Measurements from ENCODE around the gene MIDN. TPM values are rescaled to one million over a fixed set of nuclear protein-coding genes. Genes with fewer than 3 reads are reported as not detected.

Gene MIDN
- total and polyA plus RNA-seq, 2 of the 4 experiments (the other 2 are of a cell fraction): 2.5 to 26.0 TPM

DNA sequence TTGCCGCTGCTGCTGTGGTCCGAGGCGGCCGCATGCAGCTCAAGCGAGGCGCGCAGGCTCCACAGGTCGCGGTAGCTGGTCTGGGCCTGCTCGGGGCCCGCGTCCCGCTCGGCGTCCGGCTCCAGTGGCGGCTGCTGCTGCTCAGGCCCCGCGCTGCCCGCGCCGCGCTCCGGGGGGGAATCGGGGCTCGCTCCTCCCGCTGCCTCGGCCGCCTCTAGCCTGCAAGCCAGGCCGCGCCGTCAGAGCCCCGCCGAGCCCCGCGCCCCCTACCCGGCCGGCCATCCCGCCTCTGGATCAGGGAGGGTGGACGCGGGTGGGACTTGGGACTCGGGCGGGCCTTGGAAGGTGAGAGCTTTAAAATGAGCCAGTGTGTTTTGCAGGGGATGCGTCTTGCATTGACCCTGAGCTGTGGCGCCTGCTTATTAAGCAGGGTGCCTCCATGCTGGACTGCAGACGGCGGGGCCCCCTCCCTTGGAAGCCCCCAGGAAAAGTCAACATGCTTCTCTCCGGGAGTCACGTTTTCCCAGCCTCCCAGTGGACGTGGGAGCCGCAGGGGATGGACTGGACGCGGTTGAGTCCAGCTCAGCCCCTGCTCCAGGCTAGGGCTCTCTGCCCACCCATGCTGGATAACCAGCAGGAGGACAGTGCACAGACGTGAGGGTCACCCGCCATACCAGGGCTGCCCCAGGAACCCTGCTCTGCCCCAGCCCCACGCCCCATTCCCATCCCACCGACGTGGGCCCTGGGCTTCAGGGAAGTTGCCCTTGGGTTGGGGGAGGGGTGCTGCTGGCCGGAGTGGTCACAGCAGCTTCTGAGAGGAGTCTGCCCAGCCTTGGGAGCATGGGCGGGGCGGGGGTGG is 18.2 kb upstream of the MIDN start:
- H4K20me1 ChIP-seq (ENCODE audit: insufficient read depth, low read length): peaks cover 27% of the 10 kb centered on the region
- no peak overlapping the region for H4K5ac ChIP-seq (ENCODE audit: low read depth, low read length)
- H3K27me3 ChIP-seq (ENCODE audit: control insufficient read depth, insufficient read depth, low read length): no peaks in the 10 kb centered on the region
- in situ Hi-C loops (cut with MboI; ENCODE audit: low sequenced_read_pairs): no loop called here
- H3K9me3 ChIP-seq (ENCODE audit: control insufficient read depth, insufficient read depth, low read length): no peaks in the 10 kb centered on the region
- H2BK20ac ChIP-seq (ENCODE audit: low read depth, low read length): no peak overlapping the region
- no peak overlapping the region for H3K4ac ChIP-seq (ENCODE audit: low read depth, low read length)
- no peak overlapping the region for H2AK5ac ChIP-seq (ENCODE audit: low read depth, low read length)
- CTCF ChIA-PET: no interaction called here
- H2BK5ac ChIP-seq (ENCODE audit: low read depth, low read length, poor library complexity, severe bottlenecking): no peak overlapping the region
- no peak overlapping the region for H2BK120ac ChIP-seq (ENCODE audit: low read depth, low read length)
- POLR2A ChIA-PET (ENCODE audit: unreplicated experiment): no interaction called here
- H3K36me3 ChIP-seq (ENCODE audit: control insufficient read depth, insufficient read depth, low read length): peaks cover 59% of the 10 kb centered on the region
- no peak overlapping the region for H3K56ac ChIP-seq (ENCODE audit: extremely low read depth, insufficient read depth, low read length)
- H3K4me1 ChIP-seq (ENCODE audit: control insufficient read depth, insufficient read depth, low read length): peaks cover 13% of the 10 kb centered on the region
- no TSS peak for BruUV-seq (replicated peaks)
- H3K23ac ChIP-seq (ENCODE audit: low read depth, low read length): no peak overlapping the region
- H4K8ac ChIP-seq (ENCODE audit: low read depth in 2 of 2, low read length in 2 of 2): no peak overlapping the region
- no peak for TF ChIP-seq CHD1 (IDR thresholded peaks at IDR 0.05; ENCODE audit: low read depth, low read length)
- TF ChIP-seq NFE2L2 (IDR thresholded peaks at IDR 0.05; ENCODE audit: low read depth, low read length): no peak
- TF ChIP-seq MXI1 (IDR thresholded peaks at IDR 0.05; ENCODE audit: borderline replicate concordance, low read depth, low read length): no peak
- TF ChIP-seq BHLHE40 (IDR thresholded peaks at IDR 0.05; ENCODE audit: low read depth, low read length): no peak
- TF ChIP-seq RCOR1 (IDR thresholded peaks at IDR 0.05; ENCODE audit: insufficient replicate concordance, low read length): no peak
- no peak for TF ChIP-seq FOS (IDR thresholded peaks at IDR 0.05; ENCODE audit: low read depth, low read length)
- no peak for TF ChIP-seq SMC3 (IDR thresholded peaks at IDR 0.05; ENCODE audit: low read depth, low read length)
- TF ChIP-seq, protein P1, sequence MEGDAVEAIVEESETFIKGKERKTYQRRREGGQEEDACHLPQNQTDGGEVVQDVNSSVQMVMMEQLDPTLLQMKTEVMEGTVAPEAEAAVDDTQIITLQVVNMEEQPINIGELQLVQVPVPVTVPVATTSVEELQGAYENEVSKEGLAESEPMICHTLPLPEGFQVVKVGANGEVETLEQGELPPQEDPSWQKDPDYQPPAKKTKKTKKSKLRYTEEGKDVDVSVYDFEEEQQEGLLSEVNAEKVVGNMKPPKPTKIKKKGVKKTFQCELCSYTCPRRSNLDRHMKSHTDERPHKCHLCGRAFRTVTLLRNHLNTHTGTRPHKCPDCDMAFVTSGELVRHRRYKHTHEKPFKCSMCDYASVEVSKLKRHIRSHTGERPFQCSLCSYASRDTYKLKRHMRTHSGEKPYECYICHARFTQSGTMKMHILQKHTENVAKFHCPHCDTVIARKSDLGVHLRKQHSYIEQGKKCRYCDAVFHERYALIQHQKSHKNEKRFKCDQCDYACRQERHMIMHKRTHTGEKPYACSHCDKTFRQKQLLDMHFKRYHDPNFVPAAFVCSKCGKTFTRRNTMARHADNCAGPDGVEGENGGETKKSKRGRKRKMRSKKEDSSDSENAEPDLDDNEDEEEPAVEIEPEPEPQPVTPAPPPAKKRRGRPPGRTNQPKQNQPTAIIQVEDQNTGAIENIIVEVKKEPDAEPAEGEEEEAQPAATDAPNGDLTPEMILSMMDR (conservative IDR thresholded peaks at IDR 0.05; ENCODE audit: low read depth, low read length): no peak
- TF ChIP-seq, protein P2, sequence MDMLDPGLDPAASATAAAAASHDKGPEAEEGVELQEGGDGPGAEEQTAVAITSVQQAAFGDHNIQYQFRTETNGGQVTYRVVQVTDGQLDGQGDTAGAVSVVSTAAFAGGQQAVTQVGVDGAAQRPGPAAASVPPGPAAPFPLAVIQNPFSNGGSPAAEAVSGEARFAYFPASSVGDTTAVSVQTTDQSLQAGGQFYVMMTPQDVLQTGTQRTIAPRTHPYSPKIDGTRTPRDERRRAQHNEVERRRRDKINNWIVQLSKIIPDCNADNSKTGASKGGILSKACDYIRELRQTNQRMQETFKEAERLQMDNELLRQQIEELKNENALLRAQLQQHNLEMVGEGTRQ (IDR thresholded peaks at IDR 0.05; ENCODE audit: low read depth, low read length): no peak
- no peak for TF ChIP-seq RFX5 (IDR thresholded peaks at IDR 0.05; ENCODE audit: low read depth, low read length)
- no peak for TF ChIP-seq CEBPB (IDR thresholded peaks at IDR 0.05; ENCODE audit: low read depth, low read length)
- no peak for TF ChIP-seq POLR2A (IDR thresholded peaks at IDR 0.05; ENCODE audit: low read depth, low read length)
- no peak overlapping the region for H2AFZ ChIP-seq (replicated peaks; ENCODE audit: low read length, poor library complexity)
- H2BK15ac ChIP-seq (ENCODE audit: low read depth, low read length): no peak overlapping the region
- intact Hi-C loops (cut with micrococcal nuclease): no loop called here
- H3K18ac ChIP-seq (ENCODE audit: low read depth, low read length): no peak overlapping the region
- H3K79me1 ChIP-seq (ENCODE audit: low read depth in 1 of 2, low read length in 2 of 2): peaks cover 0 to 23% of the 10 kb centered on the region in 2 experiments; a peak in 3 of 4 replicates
- no peak overlapping the region for H3K14ac ChIP-seq (replicated peaks; ENCODE audit: low read depth, low read length)
- no peak overlapping the region for H3K4me2 ChIP-seq (ENCODE audit: low read depth, low read length)
- H3K27ac ChIP-seq (ENCODE audit: insufficient read depth, low read length): no peak overlapping the region
- DNase-seq (no peak), ATAC-seq (ENCODE audit: low read depth) (no peak)
- H3K9ac ChIP-seq (ENCODE audit: low read depth, low read length): no peak overlapping the region
- no peak overlapping the region for H2AK9ac ChIP-seq (replicated peaks; ENCODE audit: low read depth, low read length, poor library complexity)
- H3K4me3 ChIP-seq (ENCODE audit: insufficient read depth, low read depth, low read length): no peak overlapping the region
- WGBS, 2 experiments (ENCODE audit: extremely low coverage in 2 of 2, insufficient read length in 1 of 2): 95% methylated on average over 21 of the region's 61 CpGs; no CpG with 5 or more reads in 1 of the 2 experiments
- H4K91ac ChIP-seq (ENCODE audit: insufficient read depth, low read depth, low read length): no peak overlapping the region
- dilution Hi-C loops (cut with HindIII; ENCODE audit: low sequenced_read_pairs, unreplicated experiment): no loop called here
- no peaks in the 10 kb centered on the region for H3K9me1 ChIP-seq (ENCODE audit: insufficient read depth, low read length)
